H1 (cell line): ENCODE results near the gene WDR77. TPM values are rescaled to one million over a fixed set of nuclear protein-coding genes. Genes with fewer than 3 reads are reported as not detected.

Experiments
- CTCF ChIA-PET: fragments of 300-600 bp; sonication (Branson Sonifier 250); formaldehyde crosslinking; loops from one replicate; lab custom pipeline; 2021; ENCODE audit not compliant: partially characterized antibody; lab: Charles Lee
- POLR2A ChIA-PET: fragments of 300-600 bp; sonication (Branson Sonifier 250); formaldehyde crosslinking; loops from one replicate; lab custom pipeline; 2021; ENCODE audit warnings: inconsistent platforms; ENCODE audit not compliant: partially characterized antibody; lab: Charles Lee
- DNase-seq, 2 experiments: peaks; one replicate each; pipeline versions ENCODE4 v3.0.0 to v3.0.0-alpha.2; 2010 to 2022; ENCODE audit warnings: low spot score in 2 of 2, low read depth in 1 of 2, mixed read lengths in 1 of 2
- FAIRE-seq: peaks from 2 replicates; lab custom pipeline; 2011; peaks lifted over from hg19 to GRCh38; lab: Jason Lieb, UNC
- H2AFZ ChIP-seq: 2 replicates; pipeline ENCODE4 v1.8.1; 2012; ENCODE audit warnings: low read length, inconsistent platforms
- H2AK5ac ChIP-seq: 2 replicates; pipeline ENCODE4 v1.6.1; 2013; ENCODE audit warnings: low read depth, low read length
- H2BK120ac ChIP-seq: replicated peaks from 2 replicates; pipeline ENCODE3; 2013; ENCODE audit warnings: low read depth, low read length, inconsistent platforms
- H2BK12ac ChIP-seq: 2 replicates; pipeline ENCODE4 v1.6.1; 2013; ENCODE audit warnings: low read depth, low read length
- H2BK15ac ChIP-seq: 2 replicates; pipeline ENCODE4 v1.6.1; 2013; ENCODE audit warnings: low read length
- H2BK20ac ChIP-seq: 2 replicates; pipeline ENCODE4 v1.6.1; 2013; ENCODE audit warnings: low read length
- H2BK5ac ChIP-seq: 2 replicates; pipeline ENCODE4 v1.6.1; 2013; ENCODE audit warnings: low read depth, low read length
- H3K14ac ChIP-seq: 2 replicates; pipeline ENCODE4 v1.6.1; 2013; ENCODE audit warnings: inconsistent platforms; ENCODE audit not compliant: insufficient read length
- H3K18ac ChIP-seq: 2 replicates; pipeline ENCODE4 v1.6.1; 2013; ENCODE audit warnings: low read length; ENCODE audit errors: extremely low read depth
- H3K23ac ChIP-seq: 2 replicates; pipeline ENCODE4 v1.6.1; 2013; ENCODE audit warnings: inconsistent platforms; ENCODE audit not compliant: insufficient read length
- H3K23me2 ChIP-seq: 2 replicates; pipeline ENCODE4 v1.6.1; 2013; ENCODE audit warnings: low read depth, low read length
- H3K27ac ChIP-seq: 2 replicates; pipeline ENCODE4 v1.6.1; 2011; ENCODE audit warnings: low read depth, low read length, inconsistent platforms
- H3K27me3 ChIP-seq, 4 experiments: replicated peaks in 1 of 4; 1 replicate in 1 of 4; 2 replicates in 3 of 4; pipeline versions ENCODE4 v1.6.1 to v1.8.1; 2011 to 2013; ENCODE audit warnings: low read length in 3 of 4, mild to moderate bottlenecking in 3 of 4, inconsistent platforms in 2 of 4, mixed read lengths in 2 of 4, moderate library complexity in 1 of 4; ENCODE audit not compliant: control insufficient read depth in 3 of 4, insufficient read depth in 3 of 4; ENCODE audit errors: extremely low read depth in 1 of 4
- H3K36me3 ChIP-seq, 4 experiments: 2 replicates each; pipeline versions ENCODE4 v1.6.1 to v1.8.1; 2011 to 2013; ENCODE audit warnings: mild to moderate bottlenecking in 4 of 4, low read length in 3 of 4, moderate library complexity in 2 of 4, control low read depth in 1 of 4, inconsistent platforms in 1 of 4; ENCODE audit not compliant: insufficient read depth in 4 of 4, control insufficient read depth in 2 of 4
- H3K4ac ChIP-seq: replicated peaks from 2 replicates; pipeline ENCODE3; 2013; ENCODE audit warnings: low read length, low read depth, mixed read lengths, inconsistent platforms; ENCODE audit not compliant: insufficient read length
- H3K4me1 ChIP-seq, 4 experiments: replicated peaks in 1 of 4; 1 replicate in 1 of 4; 2 replicates in 3 of 4; pipeline versions ENCODE4 v1.6.1 to v1.8.1; 2011 to 2013; ENCODE audit warnings: low read length in 3 of 4, inconsistent platforms in 2 of 4, mixed read lengths in 1 of 4; ENCODE audit not compliant: insufficient read depth in 4 of 4, control insufficient read depth in 3 of 4
- H3K4me2 ChIP-seq, 2 experiments: 2 replicates each; pipeline versions ENCODE4 v1.6.1 to v1.8.1; 2011 to 2013; ENCODE audit warnings: low read depth in 2 of 2, low read length in 2 of 2, control low read depth in 1 of 2, inconsistent platforms in 1 of 2, mild to moderate bottlenecking in 1 of 2; ENCODE audit not compliant: insufficient read depth in 1 of 2
- H3K4me3 ChIP-seq, 4 experiments: fragments of 200-600, 300-600 bp in 1 of 4; sonication (generic), shearing (Covaris generic), sonication (Bioruptor Twin) in 1 of 4; 2 replicates each; pipeline versions ENCODE4 v1.5.1 to v1.8.1; 2011 to 2016; ENCODE audit warnings: low read length in 4 of 4, low read depth in 3 of 4, control low read depth in 2 of 4, inconsistent platforms in 2 of 4, mild to moderate bottlenecking in 2 of 4, mixed read lengths in 1 of 4, moderate library complexity in 1 of 4; ENCODE audit not compliant: insufficient read depth in 2 of 4; ENCODE audit errors: extremely low read depth in 1 of 4
- H3K56ac ChIP-seq: replicated peaks from 2 replicates; pipeline ENCODE3; 2013; ENCODE audit warnings: low read depth, mild to moderate bottlenecking, mixed read lengths, low read length, inconsistent platforms; ENCODE audit not compliant: insufficient read length
- H3K79me1 ChIP-seq: 2 replicates; pipeline ENCODE4 v1.6.1; 2013; ENCODE audit warnings: low read depth, low read length, control low read depth
- H3K79me2 ChIP-seq, 2 experiments: 2 replicates each; pipeline versions ENCODE4 v1.6.1 to v1.8.1; 2012 to 2013; ENCODE audit warnings: low read length in 2 of 2, mild to moderate bottlenecking in 2 of 2, inconsistent platforms in 1 of 2; ENCODE audit not compliant: insufficient read depth in 2 of 2, control insufficient read depth in 1 of 2
- H3K9ac ChIP-seq, 4 experiments: replicated peaks in 1 of 4; 1 replicate in 1 of 4; 2 replicates in 3 of 4; pipeline versions ENCODE4 v1.6.1 to v1.8.1; 2011 to 2013; ENCODE audit warnings: low read depth in 3 of 4, low read length in 3 of 4, control low read depth in 2 of 4, mild to moderate bottlenecking in 2 of 4, moderate library complexity in 2 of 4, inconsistent platforms in 1 of 4; ENCODE audit errors: extremely low read depth in 1 of 4
- H3K9me3 ChIP-seq, 2 experiments: 2 replicates each; pipeline versions ENCODE4 v1.6.1 to v1.8.1; 2012 to 2013; ENCODE audit warnings: mild to moderate bottlenecking in 2 of 2, moderate library complexity in 2 of 2, control low read depth in 1 of 2, inconsistent platforms in 1 of 2, low read depth in 1 of 2, low read length in 1 of 2, mixed read lengths in 1 of 2; ENCODE audit not compliant: insufficient read depth in 2 of 2
- H4K20me1 ChIP-seq, 2 experiments: replicated peaks in 1 of 2; 2 replicates each; pipeline versions ENCODE3 to v1.8.1; 2011 to 2013; ENCODE audit warnings: inconsistent platforms in 2 of 2, low read length in 2 of 2, mild to moderate bottlenecking in 1 of 2; ENCODE audit not compliant: insufficient read depth in 2 of 2, control insufficient read depth in 1 of 2
- H4K5ac ChIP-seq: 2 replicates; pipeline ENCODE4 v1.6.1; 2013; ENCODE audit warnings: low read length, low read depth, mixed read lengths, inconsistent platforms; ENCODE audit not compliant: insufficient read length
- H4K8ac ChIP-seq: 2 replicates; pipeline ENCODE4 v1.8.0; 2013; ENCODE audit warnings: mild to moderate bottlenecking, moderate library complexity, low read length, inconsistent platforms; ENCODE audit not compliant: insufficient read depth; ENCODE audit errors: extremely low read depth
- H4K91ac ChIP-seq: replicated peaks from 2 replicates; pipeline ENCODE3; 2013; ENCODE audit warnings: low read length, mixed read lengths, inconsistent platforms; ENCODE audit not compliant: insufficient read length
- ASH2L ChIP-seq: fragments of 200-600, 300-600 bp; sonication (generic); IDR thresholded peaks from one replicate; pipeline ENCODE4 v1.7.1; 2017; ENCODE audit warnings: low read length
- EP300 ChIP-seq, 2 experiments: IDR thresholded peaks; 1 replicate in 1 of 2; 2 replicates in 1 of 2; pipeline ENCODE4 v1.6.1; 2011 to 2012; ENCODE audit warnings: low read depth in 2 of 2, low read length in 2 of 2, mild to moderate bottlenecking in 2 of 2, borderline replicate concordance in 1 of 2, inconsistent platforms in 1 of 2, moderate library complexity in 1 of 2
- JUN ChIP-seq: IDR thresholded peaks from 2 replicates; pipeline ENCODE4 v1.6.1; 2011; ENCODE audit warnings: low read depth, mild to moderate bottlenecking, improper control_type of control experiment, low read length
- KDM4A ChIP-seq: IDR thresholded peaks from one replicate; pipeline ENCODE4 v1.7.1; 2012; ENCODE audit warnings: low read depth, mild to moderate bottlenecking, moderate library complexity, low read length, inconsistent platforms; ENCODE audit not compliant: severe bottlenecking
- RAD21 ChIP-seq, 2 experiments: IDR thresholded peaks in 1 of 2; conservative IDR thresholded peaks in 1 of 2; 2 replicates each; pipeline ENCODE4 v1.6.1; 2011; ENCODE audit warnings: low read depth in 2 of 2, low read length in 2 of 2, improper control_type of control experiment in 1 of 2, inconsistent platforms in 1 of 2, mild to moderate bottlenecking in 1 of 2, moderate library complexity in 1 of 2
- RNF2 ChIP-seq: fragments of 200-900, 300-1000 bp; sonication (generic); IDR thresholded peaks from 2 replicates; pipeline ENCODE4 v1.7.1; 2016; ENCODE audit warnings: borderline replicate concordance, low read depth, mild to moderate bottlenecking, antibody characterized with exemption, low read length; ENCODE audit not compliant: poor library complexity, severe bottlenecking; ENCODE audit errors: missing control alignments
- SP2 ChIP-seq: IDR thresholded peaks from 2 replicates; pipeline ENCODE4 v1.6.1; 2012; ENCODE audit warnings: mild to moderate bottlenecking, low read length, inconsistent platforms
- SP4 ChIP-seq: IDR thresholded peaks from 2 replicates; pipeline ENCODE4 v1.6.1; 2012; ENCODE audit warnings: low read length, inconsistent platforms
- ZNF274 ChIP-seq: IDR thresholded peaks from 2 replicates; pipeline ENCODE4 v1.7.0; 2012; ENCODE audit warnings: low read length, borderline replicate concordance; ENCODE audit errors: extremely low read depth
- WGBS, 2 experiments: shearing (Covaris generic) in 1 of 2; methylation state at CpG; one replicate each; pipeline versions ENCODE4 v1.1.6 to v1.1.7; 2013 to 2015; ENCODE audit warnings: low lambda C conversion rate in 2 of 2, mixed read lengths in 2 of 2, inconsistent platforms in 1 of 2, low coverage in 1 of 2, missing lambda C conversion rate in 1 of 2; ENCODE audit not compliant: insufficient replicate concordance in 2 of 2, insufficient coverage in 1 of 2, insufficient read length in 1 of 2; ENCODE audit errors: extremely low coverage in 1 of 2, missing lambda C conversion rate in 1 of 2; 5-methylcytosine and 5-hydroxymethylcytosine counted together
- polyA plus RNA-seq, 7 experiments: library from polyadenylated mRNA; depleted of rRNA in 3 of 7; stranded (reverse) in 5 of 7; unstranded in 2 of 7; fragments of >200 nt in 5 of 7; fragments of 200-250 nt in 2 of 7; gene quantifications; 1 replicate in 5 of 7; 2 replicates in 1 of 7; 4 replicates in 1 of 7; pipeline versions ENCODE4 v1.2.1 to v1.2.3, GENCODE V29; 2011 to 2013; ENCODE audit warnings: missing spikeins in 2 of 7, mixed read lengths in 2 of 7
- total RNA-seq: library from RNA; stranded (reverse); fragmentation: NEBNext Ultra II Directional; extraction: Animal tissue kit (Norgen Biotek cat#: 25700); gene quantifications from 2 replicates; pipeline ENCODE4 v1.2.1, GENCODE V29; 2021

WDR77 gene
- total and polyA plus RNA-seq, 2 of the 8 experiments (the other 6 are each of a cell fraction or from before 2014, with no cell fraction given): 66.0 to 156 TPM

- no peak overlapping the region for H2BK20ac ChIP-seq
- no peak overlapping the region for H2BK120ac ChIP-seq
- DNase-seq: no peak
- H2AFZ ChIP-seq: no peak overlapping the region
- ChIA-PET POLR2A (no interaction called here), CTCF (interaction anchor here (0.6 to 1.9 kb wide), 7 partner anchors 13 to 1431 kb away, joined by 3 to 13 read pairs (median 4); no protein-coding TSS in a partner anchor)
- H2BK15ac ChIP-seq: no peak overlapping the region
- no peak overlapping the region for H2BK5ac ChIP-seq
- H4K8ac ChIP-seq: no peak overlapping the region
- no peak overlapping the region for H3K4me3 ChIP-seq
- FAIRE-seq: no peak
- 98% methylated on average over 7 of the region's 7 CpGs; no CpG with 5 or more reads in 1 of the 2 experiments for WGBS, 2 experiments
- TF ChIP-seq JUN (no peak), RAD21 (IDR thresholded peaks at IDR 0.05 in 1 of 2, conservative IDR thresholded peaks at IDR 0.05 in 1 of 2; ENCODE audit: low read depth in 2 of 2, low read length in 2 of 2) (no peak), ZNF274 (no peak), RNF2 (no peak), KDM4A (no peak), EP300 (IDR thresholded peaks at IDR 0.05; ENCODE audit: borderline replicate concordance in 1 of 2, low read depth in 2 of 2, low read length in 2 of 2) (no peak), ASH2L (no peak), SP4 (no peak), SP2 (no peak)
- H3K27ac ChIP-seq: no peak overlapping the region
- H4K91ac ChIP-seq: no peak overlapping the region
- no peaks in the 10 kb centered on the region for H3K36me3 ChIP-seq
- no peak overlapping the region for H2BK12ac ChIP-seq
- no peak overlapping the region for H3K14ac ChIP-seq
- H3K79me1 ChIP-seq: no peaks in the 10 kb centered on the region
- H3K23me2 ChIP-seq: no peaks in the 10 kb centered on the region; the same call in 1 of the 2 replicates
- no peak overlapping the region for H3K4ac ChIP-seq
- no peak overlapping the region for H3K23ac ChIP-seq
- H2AK5ac ChIP-seq: no peak overlapping the region
- H3K79me2 ChIP-seq: no peaks in the 10 kb centered on the region
- no peaks in the 10 kb centered on the region for H3K9me3 ChIP-seq
- no peaks in the 10 kb centered on the region for H4K20me1 ChIP-seq
- H3K56ac ChIP-seq: no peak overlapping the region
- H3K9ac ChIP-seq: no peak overlapping the region
- no peak overlapping the region for H4K5ac ChIP-seq
- H3K4me1 ChIP-seq: no peaks in the 10 kb centered on the region
- no peaks in the 10 kb centered on the region for H3K27me3 ChIP-seq
- H3K4me2 ChIP-seq: no peak overlapping the region
- no peak overlapping the region for H3K18ac ChIP-seq
These were observed 42.0 kb upstream of the WDR77 start for GRCh38 chr1:111491070-111491469.
